PC-9 (cell line): ENCODE results near the gene QRFP. TPM values are rescaled to one million over a fixed set of nuclear protein-coding genes. Genes with fewer than 3 reads are reported as not detected.

Source experiments
- BruUV-seq: library from RNA; stranded (reverse); fragments of 400-500 nt; replicated peaks from 2 replicates; lab custom pipeline; 2021; lab: Mats Ljungman, UMichigan
- CTCF ChIA-PET: fragments of 300-600 bp; sonication (Branson Sonifier 250); formaldehyde crosslinking; loops from one replicate; lab custom pipeline; 2022; ENCODE audit warnings: antibody characterized with exemption; lab: Charles Lee
- POLR2A ChIA-PET: fragments of 300-600 bp; sonication (Branson Sonifier 250); formaldehyde crosslinking; loops from one replicate; lab custom pipeline; 2022; ENCODE audit warnings: antibody characterized with exemption; ENCODE audit not compliant: unreplicated experiment; lab: Charles Lee
- DNase-seq, 2 experiments: peaks; one replicate each; pipeline versions ENCODE4 v3.0.0 to v3.0.0-alpha.2; 2015 to 2022; ENCODE audit warnings: mixed read lengths in 1 of 2
- H2AFZ ChIP-seq: fragments of 200-600 bp; sonication (generic); 2 replicates; pipeline ENCODE4 v1.8.1; 2017; ENCODE audit warnings: antibody characterized with exemption
- H3F3A ChIP-seq: fragments of 200-600 bp; sonication (generic); 2 replicates; pipeline ENCODE4 v1.8.1; 2017; ENCODE audit warnings: antibody characterized with exemption, mild to moderate bottlenecking, low read depth; ENCODE audit not compliant: insufficient read depth
- H3K27ac ChIP-seq: fragments of 200-600 bp; sonication (generic); 2 replicates; pipeline ENCODE4 v1.6.1; 2016; ENCODE audit warnings: mixed run types
- H3K27me3 ChIP-seq: fragments of 200-600 bp; sonication (generic); 2 replicates; pipeline ENCODE4 v1.6.1; 2016; ENCODE audit warnings: low read depth, mixed run types; ENCODE audit not compliant: insufficient read depth
- H3K36me3 ChIP-seq: fragments of 200-600 bp; sonication (generic); 2 replicates; pipeline ENCODE4 v1.6.1; 2016; ENCODE audit warnings: low read depth, mixed run types
- H3K4me1 ChIP-seq: fragments of 200-600 bp; sonication (generic); replicated peaks from 2 replicates; pipeline ENCODE4 v1.6.1; 2016; ENCODE audit warnings: mixed run types; ENCODE audit not compliant: insufficient read depth
- H3K4me2 ChIP-seq: fragments of 200-600 bp; sonication (generic); 2 replicates; pipeline ENCODE4 v1.6.1; 2017; ENCODE audit warnings: mixed run types
- H3K4me3 ChIP-seq: fragments of 200-600 bp; sonication (generic); 2 replicates; pipeline ENCODE4 v1.6.1; 2016; ENCODE audit warnings: mixed run types
- H3K79me2 ChIP-seq: fragments of 200-600 bp; sonication (generic); 2 replicates; pipeline ENCODE4 v1.6.1; 2017; ENCODE audit warnings: low read depth, mixed run types
- H3K9me2 ChIP-seq: fragments of 200-600 bp; sonication (generic); 2 replicates; pipeline ENCODE4 v1.8.1; 2017; ENCODE audit warnings: mild to moderate bottlenecking; ENCODE audit not compliant: insufficient read depth
- H3K9me3 ChIP-seq: fragments of 200-600 bp; sonication (generic); 2 replicates; pipeline ENCODE4 v1.8.1; 2016; ENCODE audit warnings: low read depth; ENCODE audit not compliant: insufficient read depth
- H4K20me1 ChIP-seq: fragments of 200-600 bp; sonication (generic); 2 replicates; pipeline ENCODE4 v1.8.1; 2017; ENCODE audit not compliant: insufficient read depth
- EZH2 ChIP-seq: fragments of 200-600 bp; sonication (generic); IDR thresholded peaks from 2 replicates; pipeline ENCODE4 v1.8.0; 2017; ENCODE audit warnings: antibody characterized with exemption, low read depth
- intact Hi-C: fragments of 100-400 bp; cut with micrococcal nuclease; formaldehyde crosslinking; loops from one replicate; pipeline ENCODE4 v1.10.0; 2022; ENCODE audit not compliant: unreplicated experiment
- total RNA-seq: library from RNA; stranded (reverse); gene quantifications from 2 replicates; pipeline ENCODE4 v1.2.3, GENCODE V29; 2021
- TF ChIP-seq, protein P1 (sequence below): fragments of 200-600 bp; sonication (generic); conservative IDR thresholded peaks from 2 replicates; pipeline ENCODE4 v1.6.1; 2017; ENCODE audit warnings: mixed run types, antibody characterized with exemption, mild to moderate bottlenecking, moderate library complexity

Gene QRFP
- total RNA-seq, 1 experiment from 2014 or later, result not detected

DNA sequence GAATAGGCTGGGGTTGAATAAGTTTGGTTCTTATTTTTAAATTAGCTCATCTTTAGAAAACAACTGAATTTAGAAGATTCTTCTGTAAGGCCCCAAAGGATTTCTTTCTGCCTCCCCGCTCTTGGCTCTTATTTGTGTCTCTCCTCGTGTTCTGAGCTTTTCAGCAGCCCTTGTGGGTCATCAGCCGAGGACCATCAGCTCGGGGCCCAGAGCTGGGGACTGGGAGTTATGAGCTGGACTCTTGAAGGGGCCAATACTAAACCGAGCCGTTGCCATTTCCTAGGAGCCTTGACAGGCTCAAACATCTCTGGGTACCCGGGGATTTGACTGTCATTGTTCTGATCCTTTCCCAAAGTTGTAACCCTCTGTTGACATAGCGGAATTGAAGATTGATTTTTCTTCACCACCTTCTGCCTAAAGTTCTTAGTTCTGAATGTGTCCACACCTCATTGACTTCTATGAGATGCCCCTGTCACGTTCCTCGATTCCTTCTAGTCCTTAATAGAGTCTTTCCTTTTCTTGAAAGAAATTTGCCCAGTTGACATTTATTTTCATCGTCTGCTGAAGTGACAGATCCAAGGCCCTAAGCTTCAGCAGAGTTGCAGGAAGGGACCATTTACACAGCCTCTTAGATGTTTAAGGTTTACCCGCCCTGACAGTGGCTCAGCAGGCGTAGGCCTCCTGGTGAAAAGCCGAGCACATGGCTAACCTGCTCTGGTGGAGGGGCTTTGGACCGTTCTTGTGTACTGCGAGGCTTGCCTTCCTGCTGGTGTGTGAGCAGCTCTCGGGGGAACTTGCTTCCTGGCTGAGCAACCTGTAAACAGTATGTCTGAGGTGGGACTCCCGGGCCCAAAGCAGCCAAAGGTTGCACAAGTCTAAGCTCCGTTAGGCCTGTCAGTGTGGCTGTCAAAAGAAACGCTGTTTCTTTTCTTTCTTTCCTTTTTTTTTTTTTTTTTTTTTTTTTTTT is 37.6 kb downstream of the QRFP start:
- Histone ChIP-seq H2AFZ (no peak overlapping the region), H3F3A (0 out of 2 replicates have a peak, but pooled peaks cover 3% of the 10 kb centered on the region), H3K4me1 (no peaks in the 10 kb centered on the region), H3K36me3 (no peaks in the 10 kb centered on the region), H3K9me3 (no peaks in the 10 kb centered on the region), H4K20me1 (peaks cover 7% of the 10 kb centered on the region; the same call in 1 of the 2 replicates), H3K4me2 (no peak overlapping the region), H3K79me2 (no peaks in the 10 kb centered on the region), H3K27ac (no peak overlapping the region), H3K27me3 (no peaks in the 10 kb centered on the region), H3K9me2 (no peaks in the 10 kb centered on the region), H3K4me3 (no peak overlapping the region)
- ChIA-PET CTCF (interaction anchor here (0.6 kb wide), 3 partner anchors 13 to 505 kb away, joined by 3 to 12 read pairs (median 11); no protein-coding TSS in a partner anchor), POLR2A (no interaction called here)
- TF ChIP-seq, protein P1, sequence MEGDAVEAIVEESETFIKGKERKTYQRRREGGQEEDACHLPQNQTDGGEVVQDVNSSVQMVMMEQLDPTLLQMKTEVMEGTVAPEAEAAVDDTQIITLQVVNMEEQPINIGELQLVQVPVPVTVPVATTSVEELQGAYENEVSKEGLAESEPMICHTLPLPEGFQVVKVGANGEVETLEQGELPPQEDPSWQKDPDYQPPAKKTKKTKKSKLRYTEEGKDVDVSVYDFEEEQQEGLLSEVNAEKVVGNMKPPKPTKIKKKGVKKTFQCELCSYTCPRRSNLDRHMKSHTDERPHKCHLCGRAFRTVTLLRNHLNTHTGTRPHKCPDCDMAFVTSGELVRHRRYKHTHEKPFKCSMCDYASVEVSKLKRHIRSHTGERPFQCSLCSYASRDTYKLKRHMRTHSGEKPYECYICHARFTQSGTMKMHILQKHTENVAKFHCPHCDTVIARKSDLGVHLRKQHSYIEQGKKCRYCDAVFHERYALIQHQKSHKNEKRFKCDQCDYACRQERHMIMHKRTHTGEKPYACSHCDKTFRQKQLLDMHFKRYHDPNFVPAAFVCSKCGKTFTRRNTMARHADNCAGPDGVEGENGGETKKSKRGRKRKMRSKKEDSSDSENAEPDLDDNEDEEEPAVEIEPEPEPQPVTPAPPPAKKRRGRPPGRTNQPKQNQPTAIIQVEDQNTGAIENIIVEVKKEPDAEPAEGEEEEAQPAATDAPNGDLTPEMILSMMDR, result no peak
- TF ChIP-seq EZH2, result no peak
- no peak for DNase-seq
- intact Hi-C loops, result no loop called here
- BruUV-seq, result no TSS peak

DNA sequence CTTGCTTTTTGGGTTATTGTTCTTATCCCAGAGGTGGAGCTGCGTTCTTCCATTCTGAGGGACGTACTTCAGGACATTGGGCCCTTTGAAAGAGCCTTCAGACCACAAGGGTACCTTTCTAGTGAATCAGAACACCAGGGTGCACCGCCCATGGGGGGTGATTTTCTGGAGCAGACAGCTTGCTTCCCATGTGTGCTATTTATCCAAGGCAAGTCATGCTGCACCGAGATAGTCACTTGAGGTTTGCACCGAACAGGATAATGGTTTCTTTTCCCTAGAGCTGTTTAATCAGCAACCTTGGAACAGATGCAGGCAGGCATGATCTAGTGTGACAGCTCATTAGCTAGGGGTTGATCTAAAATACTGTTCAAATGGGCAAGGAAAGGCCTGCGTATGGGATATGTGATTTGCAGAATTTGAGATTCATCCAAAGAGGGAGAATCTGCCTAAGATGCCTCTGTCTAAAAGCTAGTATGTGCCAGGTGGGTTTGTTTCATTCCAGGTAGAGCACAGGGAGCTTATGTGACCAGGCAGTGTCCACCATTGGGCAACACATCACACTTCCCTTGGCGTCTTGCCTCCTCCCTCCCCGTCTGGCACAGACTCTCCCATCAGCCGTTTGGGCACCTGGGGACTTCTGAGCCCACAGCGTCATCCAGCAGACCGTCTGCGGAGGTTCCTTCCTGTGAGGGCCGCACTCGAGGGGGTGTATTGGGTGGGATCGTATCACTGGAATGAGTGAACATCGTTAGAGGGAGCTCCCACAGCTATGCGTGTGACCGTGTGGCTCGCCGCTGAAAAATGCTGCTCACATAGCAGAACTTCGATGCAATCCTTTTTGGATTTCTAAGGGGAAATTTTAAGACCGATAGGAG is 38.5 kb downstream of the QRFP start:
- no peaks in the 10 kb centered on the region for H3K36me3 ChIP-seq
- no TSS peak for BruUV-seq
- H4K20me1 ChIP-seq, result peaks cover 7% of the 10 kb centered on the region; the same call in 1 of the 2 replicates
- H3K79me2 ChIP-seq, result no peaks in the 10 kb centered on the region
- CTCF ChIA-PET, result interaction anchor here (0.6 kb wide), 2 partner anchors 12 to 506 kb away, joined by 3 to 11 read pairs; no protein-coding TSS in a partner anchor
- no peaks in the 10 kb centered on the region for H3K9me3 ChIP-seq
- DNase-seq, result no peak
- H3K4me3 ChIP-seq, result no peak overlapping the region
- H3F3A ChIP-seq, result 0 out of 2 replicates have a peak, but pooled peaks cover 3% of the 10 kb centered on the region
- H2AFZ ChIP-seq, result no peak overlapping the region
- H3K9me2 ChIP-seq, result no peaks in the 10 kb centered on the region
- TF ChIP-seq, protein P1, result no peak
- TF ChIP-seq EZH2, result no peak
- POLR2A ChIA-PET, result no interaction called here
- no peak overlapping the region for H3K4me2 ChIP-seq
- intact Hi-C loops, result no loop called here
- H3K4me1 ChIP-seq, result no peaks in the 10 kb centered on the region
- H3K27ac ChIP-seq, result no peak overlapping the region
- no peaks in the 10 kb centered on the region for H3K27me3 ChIP-seq

DNA sequence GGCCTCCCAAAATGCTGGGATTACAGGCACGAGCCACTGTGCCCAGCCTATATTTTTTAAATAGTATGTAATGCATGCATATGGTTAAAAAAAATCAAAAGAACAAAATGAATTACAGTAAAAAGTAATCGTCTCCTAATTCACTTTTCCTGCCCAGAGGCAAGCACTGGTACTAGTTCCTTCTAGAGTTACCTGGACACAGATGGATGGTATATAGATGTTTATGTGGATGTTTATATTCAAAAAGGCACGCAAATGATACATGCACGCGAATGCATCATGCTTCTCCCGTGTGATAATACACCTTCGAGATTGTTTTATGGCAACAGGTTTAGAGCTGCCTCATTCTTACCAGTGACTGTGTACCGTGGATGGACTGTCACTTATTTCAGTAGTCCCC is 40.1 kb downstream of the QRFP start:
- Histone ChIP-seq H3K4me1 (no peaks in the 10 kb centered on the region), H3K36me3 (no peaks in the 10 kb centered on the region), H3K9me3 (no peaks in the 10 kb centered on the region), H3K4me3 (no peak overlapping the region), H3F3A (0 out of 2 replicates have a peak, but pooled peaks cover 3% of the 10 kb centered on the region), H3K4me2 (no peak overlapping the region), H3K79me2 (0 out of 2 replicates have a peak, but pooled peaks cover 5% of the 10 kb centered on the region), H3K27ac (no peak overlapping the region), H3K9me2 (no peaks in the 10 kb centered on the region), H4K20me1 (peaks cover 11% of the 10 kb centered on the region; the same call in 1 of the 2 replicates), H2AFZ (no peak overlapping the region), H3K27me3 (no peaks in the 10 kb centered on the region)
- no peak for DNase-seq
- intact Hi-C loops, result no loop called here
- no TSS peak for BruUV-seq
- TF ChIP-seq EZH2, result no peak
- TF ChIP-seq, protein P1, result no peak
- CTCF ChIA-PET, result no interaction called here
- POLR2A ChIA-PET, result no interaction called here
